Loucy (cell line): Measurements from ENCODE around the gene CHRNA9.

ENCODE experiments used
- EZH2phosphoT487 ChIP-seq: fragments of 200-600 bp; IDR thresholded peaks from 2 replicates; pipeline ENCODE4 v1.6.1; 2018; ENCODE audit warnings: antibody characterized with exemption, mild to moderate bottlenecking, moderate library complexity, borderline replicate concordance
- TF ChIP-seq, protein P1 (sequence below): fragments of 200-600 bp; sonication (generic); conservative IDR thresholded peaks from 2 replicates; pipeline ENCODE4 v1.5.1; 2014; ENCODE audit warnings: mild to moderate bottlenecking, antibody characterized with exemption, low read length

DNA sequence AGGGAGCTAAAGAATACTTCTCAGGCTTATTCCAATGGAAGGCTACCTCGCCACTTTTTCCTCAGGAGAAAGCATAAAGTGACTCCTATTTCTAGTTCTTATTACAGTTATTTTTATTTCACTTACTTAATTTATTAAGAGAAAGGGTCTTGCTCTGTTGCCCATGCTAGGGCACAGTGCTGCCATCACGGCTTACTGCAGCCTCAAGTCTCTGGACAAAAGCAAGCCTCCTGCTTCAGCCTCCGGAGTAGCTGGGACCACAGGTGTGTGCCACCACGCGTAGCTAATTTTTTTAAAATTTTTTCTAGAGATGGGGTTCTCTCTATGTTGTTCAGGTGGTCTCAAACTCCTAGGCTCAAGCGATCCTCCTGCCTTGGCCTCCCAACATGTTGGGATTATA, 36.0 kb upstream of the CHRNA9 start:
- TF ChIP-seq, protein P1, sequence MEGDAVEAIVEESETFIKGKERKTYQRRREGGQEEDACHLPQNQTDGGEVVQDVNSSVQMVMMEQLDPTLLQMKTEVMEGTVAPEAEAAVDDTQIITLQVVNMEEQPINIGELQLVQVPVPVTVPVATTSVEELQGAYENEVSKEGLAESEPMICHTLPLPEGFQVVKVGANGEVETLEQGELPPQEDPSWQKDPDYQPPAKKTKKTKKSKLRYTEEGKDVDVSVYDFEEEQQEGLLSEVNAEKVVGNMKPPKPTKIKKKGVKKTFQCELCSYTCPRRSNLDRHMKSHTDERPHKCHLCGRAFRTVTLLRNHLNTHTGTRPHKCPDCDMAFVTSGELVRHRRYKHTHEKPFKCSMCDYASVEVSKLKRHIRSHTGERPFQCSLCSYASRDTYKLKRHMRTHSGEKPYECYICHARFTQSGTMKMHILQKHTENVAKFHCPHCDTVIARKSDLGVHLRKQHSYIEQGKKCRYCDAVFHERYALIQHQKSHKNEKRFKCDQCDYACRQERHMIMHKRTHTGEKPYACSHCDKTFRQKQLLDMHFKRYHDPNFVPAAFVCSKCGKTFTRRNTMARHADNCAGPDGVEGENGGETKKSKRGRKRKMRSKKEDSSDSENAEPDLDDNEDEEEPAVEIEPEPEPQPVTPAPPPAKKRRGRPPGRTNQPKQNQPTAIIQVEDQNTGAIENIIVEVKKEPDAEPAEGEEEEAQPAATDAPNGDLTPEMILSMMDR, result no peak
- TF ChIP-seq EZH2phosphoT487, result no peak
